Activated T-helper 1 cell treated with anti-CD3 and anti-CD28 coated beads, Interleukin-12 subunit alpha, Interleukin-12 subunit beta, Interleukin-2, Interleukin-4 antibody, amounts not matched to agents 30 ng/mL and 10 ng/mL and 1 ng/mL, durations not matched to agents 14 hours and 24 hours and 36 hours (primary cell): ENCODE results near the gene BCAS1. TPM values are rescaled to one million over a fixed set of nuclear protein-coding genes. Genes with fewer than 3 reads are reported as not detected.

Source experiments
- DNase-seq: peaks from one replicate; pipeline ENCODE4 v3.0.0; 2021; ENCODE audit warnings: low spot score
- H3K27ac Mint-ChIP-seq: one replicate; pipeline ENCODE4 v1.8.0; 2021; ENCODE audit warnings: mild to moderate bottlenecking, mixed read lengths
- H3K27me3 Mint-ChIP-seq: one replicate; pipeline ENCODE4 v1.8.0; 2022; ENCODE audit warnings: mild to moderate bottlenecking, moderate library complexity, mixed read lengths; ENCODE audit not compliant: insufficient read depth
- H3K36me3 Mint-ChIP-seq: one replicate; pipeline ENCODE4 v1.8.0; 2021; ENCODE audit warnings: low read depth, mixed read lengths
- H3K4me1 Mint-ChIP-seq: one replicate; pipeline ENCODE4 v1.8.0; 2021; ENCODE audit warnings: low read depth, mixed read lengths
- H3K4me3 Mint-ChIP-seq: one replicate; pipeline ENCODE4 v1.8.0; 2021; ENCODE audit warnings: mild to moderate bottlenecking, moderate library complexity, mixed read lengths
- H3K9me3 Mint-ChIP-seq: one replicate; pipeline ENCODE4 v1.8.0; 2021; ENCODE audit warnings: mixed read lengths
- intact Hi-C: fragments of 100-400 bp; cut with micrococcal nuclease; formaldehyde crosslinking; loops from one replicate; pipeline ENCODE4 v1.15.1; 2024
- total RNA-seq: library from RNA; stranded (reverse); gene quantifications from 2 replicates; pipeline ENCODE4 v1.2.3, GENCODE V29; 2022

Gene BCAS1
- total RNA-seq, 1 donor from 2014 or later, result not detected

DNA sequence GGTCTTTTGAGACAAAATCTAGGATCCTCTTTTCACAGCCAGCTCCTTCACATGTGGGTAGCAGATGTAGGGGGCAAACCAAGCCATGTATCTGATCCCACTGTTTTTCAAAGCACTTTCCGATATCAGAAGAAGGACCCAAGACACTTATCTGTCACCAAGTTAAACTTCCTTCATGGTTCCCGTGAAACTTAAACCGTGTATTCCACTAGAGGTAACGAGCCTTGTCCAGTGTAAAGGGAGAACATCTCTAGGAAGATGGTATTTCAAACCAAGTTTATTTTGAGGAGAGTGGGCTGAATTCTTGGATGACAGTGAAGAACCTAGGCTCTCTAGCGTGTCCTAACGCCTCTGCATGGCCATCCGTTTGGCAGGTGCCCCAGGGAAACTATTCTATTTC, 76.3 kb downstream of the BCAS1 start:
- H3K36me3 Mint-ChIP-seq, result no peaks in the 10 kb centered on the region

DNA sequence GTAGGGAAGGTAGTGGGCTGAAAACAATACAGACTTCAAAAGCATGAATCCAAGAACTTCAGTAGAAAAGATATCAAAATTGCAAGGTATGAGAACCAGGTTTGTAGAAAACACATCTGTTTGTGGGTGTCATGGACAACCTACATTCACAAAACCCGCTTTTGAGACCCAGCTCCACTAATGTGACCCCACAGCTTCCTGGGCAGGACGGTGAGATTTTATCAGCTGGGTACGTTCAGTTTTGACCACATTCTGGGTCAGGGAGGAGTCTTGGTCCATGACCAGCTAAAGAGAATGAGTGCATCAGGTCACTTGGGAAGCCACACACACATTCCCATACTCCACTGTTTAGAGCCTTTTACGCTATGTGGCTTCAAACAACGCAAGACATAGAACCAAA, 77.1 kb downstream of the BCAS1 start:
- Mint-ChIP-seq H3K4me3 (no peak overlapping the region), H3K9me3 (no peaks in the 10 kb centered on the region), H3K36me3 (no peaks in the 10 kb centered on the region), H3K4me1 (no peaks in the 10 kb centered on the region), H3K27ac (no peak overlapping the region), H3K27me3 (peaks cover 24% of the 10 kb centered on the region)
- intact Hi-C loops, result no loop called here
- DNase-seq, result no peak

More for the DNA sequence above, 76.3 kb downstream of the BCAS1 start:
- H3K4me3 Mint-ChIP-seq, result no peak overlapping the region
- intact Hi-C loops, result no loop called here
- H3K4me1 Mint-ChIP-seq, result no peaks in the 10 kb centered on the region
- no peak overlapping the region for H3K27ac Mint-ChIP-seq
- DNase-seq, result no peak
- H3K27me3 Mint-ChIP-seq, result peaks cover 23% of the 10 kb centered on the region
- H3K9me3 Mint-ChIP-seq, result no peaks in the 10 kb centered on the region

DNA sequence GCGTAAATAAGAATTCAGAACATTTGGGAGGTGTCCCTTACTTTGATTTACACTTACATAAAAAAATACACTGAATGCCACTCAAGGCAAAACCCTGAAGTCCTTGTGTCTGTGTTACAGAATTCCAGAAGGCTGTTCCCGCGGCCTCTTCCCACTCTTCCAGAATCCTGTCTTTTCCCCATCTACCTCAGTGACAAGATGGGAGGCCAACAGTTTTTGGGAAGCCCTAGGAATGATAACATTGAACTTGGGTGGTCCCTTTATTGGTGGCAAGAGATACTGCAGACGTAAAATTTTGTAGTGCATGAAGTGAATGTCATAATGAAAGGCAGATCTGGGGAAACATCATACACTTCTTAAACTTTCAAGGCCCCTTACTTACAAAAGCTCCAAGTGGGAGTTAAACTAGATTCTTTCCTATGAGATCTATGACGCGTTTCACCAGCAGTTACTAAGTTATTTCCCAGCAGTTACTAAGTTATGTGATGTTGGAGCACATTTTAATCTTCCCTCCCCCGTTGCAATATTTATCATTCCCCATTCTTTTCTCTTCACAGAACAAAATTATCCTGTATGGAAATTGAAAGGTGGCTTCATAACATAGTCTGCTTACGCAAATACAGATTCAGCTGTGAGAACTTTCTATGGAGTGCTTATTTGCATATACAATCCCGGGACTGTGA, 79.5 kb downstream of the BCAS1 start:
- DNase-seq, result no peak
- no peaks in the 10 kb centered on the region for H3K4me1 Mint-ChIP-seq
- H3K36me3 Mint-ChIP-seq, result no peaks in the 10 kb centered on the region
- peaks cover 21% of the 10 kb centered on the region for H3K27me3 Mint-ChIP-seq
- no peaks in the 10 kb centered on the region for H3K9me3 Mint-ChIP-seq
- no peak overlapping the region for H3K4me3 Mint-ChIP-seq
- H3K27ac Mint-ChIP-seq, result no peak overlapping the region
- intact Hi-C loops, result no loop called here

DNA sequence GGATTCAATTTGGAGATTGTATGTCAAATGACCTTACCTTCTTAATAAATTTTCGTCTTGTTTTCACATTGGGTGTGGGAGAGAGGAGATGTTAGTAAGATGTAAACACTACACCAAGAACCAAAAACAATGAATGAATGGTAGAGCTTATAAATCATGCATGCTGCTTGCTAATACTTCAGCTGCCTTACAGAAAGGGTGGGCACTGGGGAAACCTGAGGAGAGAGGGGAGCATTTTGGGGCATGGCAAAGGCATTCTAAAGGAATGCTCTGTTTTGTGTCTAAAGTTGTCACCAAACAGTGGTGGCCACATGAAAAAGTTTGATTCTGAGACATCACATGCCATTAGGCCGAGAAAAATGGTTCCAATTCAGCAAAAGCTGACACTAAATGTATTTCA, 80.4 kb downstream of the BCAS1 start:
- Mint-ChIP-seq H3K4me3 (no peak overlapping the region), H3K27ac (no peak overlapping the region), H3K4me1 (no peaks in the 10 kb centered on the region), H3K27me3 (peaks cover 19% of the 10 kb centered on the region), H3K36me3 (no peaks in the 10 kb centered on the region), H3K9me3 (no peaks in the 10 kb centered on the region)
- intact Hi-C loops, result no loop called here
- no peak for DNase-seq

DNA sequence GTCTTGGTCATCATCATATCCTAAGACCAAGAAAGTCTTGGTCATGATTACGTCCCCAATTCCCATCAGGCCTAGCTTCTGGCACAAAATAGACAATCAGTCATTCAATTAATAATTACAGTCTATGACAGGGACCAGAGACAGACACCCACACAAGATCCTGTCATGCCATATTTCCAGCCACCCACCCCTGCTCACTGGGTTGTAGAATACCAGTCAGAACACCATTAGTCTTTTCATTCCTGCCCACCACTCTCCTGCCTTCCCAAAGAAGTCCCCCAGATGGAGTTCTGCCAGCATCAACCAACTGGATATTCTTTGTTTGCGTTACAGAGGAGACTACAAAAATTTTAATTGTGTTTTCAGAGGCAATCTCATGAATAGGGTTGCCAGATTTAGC, 81.0 kb downstream of the BCAS1 start:
- intact Hi-C loops, result no loop called here

DNA sequence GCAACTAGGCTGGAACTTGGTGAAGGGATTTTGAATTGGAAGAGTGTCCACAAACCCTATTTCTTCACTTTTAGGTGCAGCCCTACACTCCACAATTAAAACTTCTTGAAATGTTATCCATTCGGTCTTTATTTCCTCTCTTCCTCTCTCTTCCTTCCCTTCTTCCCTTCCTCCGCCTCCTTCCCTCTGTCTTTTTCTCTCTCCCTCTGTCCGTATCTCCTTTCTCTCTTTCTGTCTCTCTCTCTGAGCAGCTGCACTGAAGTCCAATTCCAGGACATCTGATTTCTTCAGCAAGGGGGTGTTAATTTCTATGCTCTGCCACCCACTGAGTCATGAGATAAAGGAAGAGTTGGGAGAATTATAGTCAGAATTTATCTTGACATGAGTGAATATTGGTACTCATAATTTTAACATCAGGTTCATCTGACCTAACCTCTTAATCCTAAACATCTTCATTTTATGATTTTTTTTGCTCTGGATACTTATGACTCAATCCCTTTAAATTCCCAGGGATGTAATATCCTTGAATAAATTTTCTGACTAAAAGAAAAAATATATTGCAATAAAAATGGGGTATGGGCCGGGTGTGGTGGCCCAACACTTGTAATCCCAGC, 84.2 kb downstream of the BCAS1 start:
- DNase-seq, result no peak
- H3K36me3 Mint-ChIP-seq, result no peaks in the 10 kb centered on the region
- peaks cover 13% of the 10 kb centered on the region for H3K27me3 Mint-ChIP-seq
- H3K27ac Mint-ChIP-seq, result no peak overlapping the region
- peaks cover 5% of the 10 kb centered on the region for H3K4me1 Mint-ChIP-seq
- no peak overlapping the region for H3K4me3 Mint-ChIP-seq
- H3K9me3 Mint-ChIP-seq, result no peaks in the 10 kb centered on the region
- intact Hi-C loops, result no loop called here

More for the DNA sequence above, 81.0 kb downstream of the BCAS1 start:
- no peaks in the 10 kb centered on the region for H3K9me3 Mint-ChIP-seq
- no peaks in the 10 kb centered on the region for H3K36me3 Mint-ChIP-seq
- no peak overlapping the region for H3K4me3 Mint-ChIP-seq
- DNase-seq, result no peak
- no peaks in the 10 kb centered on the region for H3K4me1 Mint-ChIP-seq
- peaks cover 19% of the 10 kb centered on the region for H3K27me3 Mint-ChIP-seq
- no peak overlapping the region for H3K27ac Mint-ChIP-seq

DNA sequence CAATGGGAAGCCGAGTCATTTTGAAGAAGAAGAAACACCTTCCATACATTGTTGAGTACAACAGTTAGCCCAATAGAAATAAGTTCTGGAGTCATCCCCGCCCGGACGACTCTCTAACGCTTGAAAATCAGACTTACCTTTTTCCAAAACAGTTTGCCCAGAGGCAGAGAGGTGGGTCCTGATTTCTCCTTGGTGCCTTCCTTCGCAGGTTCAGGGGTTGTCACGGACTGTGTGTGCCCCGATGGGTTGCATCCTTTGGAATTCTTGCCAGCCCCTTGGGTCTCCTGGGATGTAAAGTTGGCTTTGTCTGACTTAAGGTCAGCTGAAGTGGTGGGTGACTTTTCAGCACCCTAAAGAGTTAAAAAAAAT, 85.3 kb downstream of the BCAS1 start:
- H3K27ac Mint-ChIP-seq, result no peak overlapping the region
- H3K36me3 Mint-ChIP-seq, result no peaks in the 10 kb centered on the region
- DNase-seq, result no peak
- no peaks in the 10 kb centered on the region for H3K9me3 Mint-ChIP-seq
- intact Hi-C loops, result no loop called here
- H3K4me3 Mint-ChIP-seq, result no peak overlapping the region
- peaks cover 9% of the 10 kb centered on the region for H3K27me3 Mint-ChIP-seq
- H3K4me1 Mint-ChIP-seq, result peaks cover 5% of the 10 kb centered on the region

DNA sequence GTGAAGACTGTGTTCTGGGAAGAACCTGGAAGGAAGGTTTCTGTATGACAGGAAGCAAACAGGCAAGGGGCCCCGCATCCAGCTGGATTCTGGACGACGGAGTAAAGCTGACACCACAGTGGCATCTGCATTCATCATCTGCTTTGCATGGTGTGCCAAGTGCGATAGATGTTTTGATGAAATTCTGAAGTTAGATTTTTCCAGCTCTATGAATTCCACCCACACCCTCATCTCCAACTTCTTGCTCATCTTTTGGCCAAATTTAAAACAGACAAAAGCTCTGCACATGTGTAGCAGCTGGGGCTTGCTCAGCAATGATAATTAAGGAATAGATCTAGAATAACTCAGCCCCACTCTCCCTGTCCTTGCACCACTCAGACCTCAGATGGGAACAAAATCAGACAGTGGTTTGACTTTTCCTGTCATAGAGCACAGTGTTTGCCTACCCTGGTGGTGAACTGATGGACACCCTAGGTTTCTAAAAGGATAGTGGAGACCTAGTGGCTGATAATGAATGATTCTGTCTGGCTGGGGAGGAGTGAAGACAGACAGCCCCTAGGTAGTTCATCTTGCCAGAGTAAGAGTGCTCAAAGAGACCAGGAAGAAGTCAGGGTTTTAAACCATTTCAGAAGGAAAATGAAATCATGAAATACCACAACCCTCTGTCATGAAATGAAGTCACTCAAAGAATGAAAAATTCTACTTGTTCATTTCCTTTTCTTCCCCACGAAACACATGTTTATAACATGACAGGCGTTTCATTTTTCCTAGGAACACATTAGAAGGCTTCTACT, 85.8 kb downstream of the BCAS1 start:
- Mint-ChIP-seq H3K36me3 (no peaks in the 10 kb centered on the region), H3K4me1 (peaks cover 5% of the 10 kb centered on the region), H3K27me3 (peaks cover 9% of the 10 kb centered on the region), H3K9me3 (no peaks in the 10 kb centered on the region), H3K4me3 (no peak overlapping the region), H3K27ac (no peak overlapping the region)
- DNase-seq, result no peak
- intact Hi-C loops, result no loop called here

DNA sequence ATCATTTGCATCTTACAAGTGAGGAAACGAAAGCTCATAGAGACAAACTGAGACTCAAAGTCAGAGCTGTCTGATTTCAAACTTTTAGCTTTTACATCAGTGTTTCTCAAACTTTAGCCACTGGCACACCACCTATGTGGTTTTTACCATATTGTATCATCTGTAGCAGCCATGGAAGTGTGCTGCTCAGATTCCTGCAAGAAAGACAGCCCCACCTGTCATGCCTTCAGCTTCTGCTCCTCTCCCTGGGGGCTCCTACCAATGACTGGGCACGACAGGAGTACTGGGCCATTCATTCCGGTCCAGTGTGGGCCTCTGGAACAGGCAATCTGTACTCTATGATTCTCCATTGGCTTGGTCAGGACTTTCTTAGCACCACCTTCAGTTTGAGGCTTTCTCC, 87.0 kb downstream of the BCAS1 start:
- Mint-ChIP-seq H3K9me3 (no peaks in the 10 kb centered on the region), H3K36me3 (no peaks in the 10 kb centered on the region), H3K4me3 (no peak overlapping the region), H3K27ac (no peak overlapping the region), H3K4me1 (peaks cover 5% of the 10 kb centered on the region), H3K27me3 (peaks cover 9% of the 10 kb centered on the region)
- DNase-seq, result no peak
- intact Hi-C loops, result no loop called here

DNA sequence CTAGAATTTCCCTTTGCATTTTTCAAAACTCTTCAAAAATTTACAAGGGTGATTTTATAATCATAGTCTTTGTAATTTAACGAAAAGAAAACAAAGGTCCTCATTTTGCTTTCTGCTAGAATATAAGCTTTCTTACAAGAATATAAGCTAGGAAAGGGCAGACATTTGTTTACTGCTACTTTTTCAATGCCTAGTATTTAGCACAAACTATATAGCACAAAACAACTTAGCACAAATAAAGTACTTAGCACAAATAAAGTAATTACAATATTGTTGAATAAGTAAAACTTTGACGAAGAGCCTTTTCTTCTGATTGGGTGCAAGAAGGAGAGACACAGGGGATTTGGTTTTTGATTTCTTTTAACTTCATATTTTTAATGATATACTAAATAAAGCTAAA, 87.8 kb downstream of the BCAS1 start:
- H3K36me3 Mint-ChIP-seq, result no peaks in the 10 kb centered on the region
- intact Hi-C loops, result no loop called here
- peaks cover 5% of the 10 kb centered on the region for H3K4me1 Mint-ChIP-seq
- no peaks in the 10 kb centered on the region for H3K9me3 Mint-ChIP-seq
- H3K27ac Mint-ChIP-seq, result no peak overlapping the region
- H3K27me3 Mint-ChIP-seq, result peaks cover 6% of the 10 kb centered on the region
- H3K4me3 Mint-ChIP-seq, result no peak overlapping the region
- DNase-seq, result no peak

DNA sequence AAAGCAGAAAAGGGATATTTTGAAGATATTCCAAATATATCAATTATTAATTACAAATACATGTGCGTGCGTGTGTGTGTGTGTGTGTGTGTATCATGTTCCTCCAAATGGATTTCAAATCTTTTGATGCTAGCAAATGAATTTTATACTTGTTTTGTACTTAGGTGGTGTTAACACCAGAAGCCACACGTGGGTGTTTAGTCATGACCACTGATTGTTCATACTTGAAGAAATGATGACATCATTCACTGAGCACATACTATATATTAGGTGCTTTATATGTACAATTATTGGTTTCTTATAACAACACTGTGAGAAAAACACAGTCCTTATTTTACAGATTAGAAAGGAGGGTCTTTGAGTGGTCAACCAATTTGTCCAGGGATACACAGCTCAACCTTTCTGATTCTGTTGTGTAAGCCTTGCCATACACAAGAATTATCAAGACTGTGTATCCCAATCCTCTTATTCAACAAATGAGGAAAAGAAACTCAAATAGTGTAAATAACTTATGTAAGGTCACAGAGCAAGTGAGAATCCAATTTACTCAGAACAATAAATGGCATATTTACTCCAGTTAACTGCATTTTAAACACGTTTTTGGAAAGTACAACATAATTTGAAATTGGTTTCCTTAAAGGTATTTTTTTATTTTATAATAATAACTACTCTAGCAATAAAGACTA, 88.5 kb downstream of the BCAS1 start:
- no peak overlapping the region for H3K27ac Mint-ChIP-seq
- no peaks in the 10 kb centered on the region for H3K9me3 Mint-ChIP-seq
- peaks cover 5% of the 10 kb centered on the region for H3K4me1 Mint-ChIP-seq
- peaks cover 6% of the 10 kb centered on the region for H3K27me3 Mint-ChIP-seq
- H3K4me3 Mint-ChIP-seq, result no peak overlapping the region
- DNase-seq, result no peak
- no peaks in the 10 kb centered on the region for H3K36me3 Mint-ChIP-seq
- intact Hi-C loops, result no loop called here

DNA sequence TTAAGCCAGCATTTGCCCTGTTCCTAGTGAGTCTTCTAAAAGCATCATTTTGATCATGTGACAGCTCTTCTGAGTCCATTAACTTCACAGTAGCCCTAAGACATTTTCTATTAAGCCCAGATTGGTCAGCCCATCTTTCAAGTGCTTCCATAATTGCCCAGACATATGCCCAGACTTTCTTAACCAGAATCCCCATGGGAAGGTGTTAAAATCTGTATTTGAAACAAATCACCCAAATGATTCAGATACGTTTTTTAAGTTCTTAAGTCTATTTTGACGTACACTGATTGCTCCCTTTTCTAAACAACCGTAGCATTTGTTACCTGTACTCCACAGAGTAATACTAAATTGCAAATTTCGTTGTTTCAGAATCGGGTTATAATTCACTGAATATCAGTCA, 89.3 kb downstream of the BCAS1 start:
- Mint-ChIP-seq H3K9me3 (no peaks in the 10 kb centered on the region), H3K4me3 (no peak overlapping the region), H3K27me3 (peaks cover 6% of the 10 kb centered on the region), H3K36me3 (no peaks in the 10 kb centered on the region), H3K27ac (no peak overlapping the region), H3K4me1 (peaks cover 5% of the 10 kb centered on the region)
- intact Hi-C loops, result no loop called here
- no peak for DNase-seq

DNA sequence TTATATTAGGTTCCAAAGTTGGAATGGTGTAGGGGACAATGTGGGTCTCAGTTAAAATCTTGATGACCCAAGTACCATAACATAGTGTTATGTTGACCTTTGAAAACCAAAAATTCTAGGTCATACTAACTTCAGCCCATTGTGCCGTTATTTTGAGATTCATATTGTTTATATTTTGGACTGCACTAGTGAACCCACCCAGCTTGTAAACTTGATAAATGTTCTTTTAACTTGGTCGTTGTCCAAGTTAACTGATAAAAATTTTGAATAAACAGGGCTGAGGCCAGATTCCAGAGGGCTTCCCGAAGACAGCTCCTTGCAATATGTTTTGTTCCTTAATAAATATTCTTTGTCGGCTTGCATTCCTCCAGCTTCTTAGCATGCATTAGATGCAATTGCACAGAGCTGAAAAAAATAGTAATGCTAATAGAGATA, 90.3 kb downstream of the BCAS1 start:
- H3K36me3 Mint-ChIP-seq, result no peaks in the 10 kb centered on the region
- peaks cover 6% of the 10 kb centered on the region for H3K27me3 Mint-ChIP-seq
- peaks cover 5% of the 10 kb centered on the region for H3K4me1 Mint-ChIP-seq
- no peak for DNase-seq
- intact Hi-C loops, result no loop called here
- H3K4me3 Mint-ChIP-seq, result no peak overlapping the region
- H3K27ac Mint-ChIP-seq, result no peak overlapping the region
- H3K9me3 Mint-ChIP-seq, result peaks cover 4% of the 10 kb centered on the region
